Measurements from ENCODE around the gene SELP.

The SELP gene

DNA sequence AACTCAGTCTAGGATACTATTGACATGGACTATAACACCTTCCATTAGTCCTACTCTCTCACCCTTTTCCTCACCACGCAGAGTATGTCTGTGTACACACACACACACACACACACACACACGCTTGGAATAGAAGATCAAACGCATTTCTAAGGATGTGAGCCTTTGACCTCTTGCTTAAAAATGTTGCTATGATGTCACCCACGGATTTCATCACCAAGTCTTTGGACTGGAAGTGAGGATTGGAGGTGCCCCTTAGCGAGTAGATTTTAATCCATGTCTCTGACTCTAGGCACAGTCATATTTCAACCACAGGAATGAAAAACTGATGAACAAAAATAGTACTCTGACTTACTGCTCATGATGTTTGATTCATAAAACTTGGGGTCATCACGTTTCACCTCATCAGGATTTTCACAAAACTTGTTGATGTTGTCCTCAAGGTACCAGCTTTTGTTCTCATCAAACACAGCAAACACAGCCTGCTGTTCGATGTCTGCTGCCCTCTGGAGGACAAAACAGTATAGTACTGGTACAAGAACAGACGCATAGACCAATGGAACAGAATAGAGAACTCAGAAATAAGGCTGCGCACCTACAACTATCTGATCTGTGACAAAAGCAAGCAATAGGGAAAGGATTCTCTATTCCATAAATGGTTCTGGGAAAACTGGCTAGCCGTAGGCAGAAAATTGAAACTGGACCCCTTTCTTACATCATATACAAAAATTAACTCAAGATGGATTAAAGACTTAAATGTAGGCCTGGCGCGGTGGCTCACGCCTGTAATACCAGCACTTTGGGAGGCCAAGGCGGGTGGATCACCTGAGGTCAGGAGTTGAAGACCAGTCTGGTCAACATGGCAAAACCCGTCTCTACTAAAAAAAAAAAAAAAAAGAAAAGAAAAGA, 83.6 kb downstream of the SELP start:
- Histone ChIP-seq H2BK12ac (ENCODE audit: low read length) (no peak overlapping the region), H2AFZ (ENCODE audit: low read length) (peak overlapping the region; percentile 39), H3K9ac (ENCODE audit: low read depth, low read length, poor library complexity) (no peak overlapping the region), H2BK5ac (ENCODE audit: low read length) (no peak overlapping the region), H3K18ac (ENCODE audit: low read length) (no peak overlapping the region), H3K23ac (ENCODE audit: low read depth, low read length, poor library complexity) (no peak overlapping the region), H4K91ac (ENCODE audit: low read depth, low read length, poor library complexity) (no peak overlapping the region), H4K8ac (ENCODE audit: low read depth, low read length) (no peak overlapping the region), H2BK120ac (ENCODE audit: low read depth, low read length) (no peak overlapping the region), H3K4ac (ENCODE audit: low read length) (no peak overlapping the region), H3K9me3 (replicated peaks in 1 of 2; ENCODE audit: control insufficient read depth in 2 of 2, insufficient read depth in 1 of 2, low read depth in 1 of 2, low read length in 2 of 2) (no peaks in the 10 kb centered on the region), H2BK15ac (ENCODE audit: low read length) (no peak overlapping the region), H3K4me1 (ENCODE audit: control insufficient read depth in 2 of 2, insufficient read depth in 1 of 2, low read depth in 1 of 2, low read length in 2 of 2) (no peaks in the 10 kb centered on the region), H3K14ac (ENCODE audit: low read length) (no peak overlapping the region), H3K27ac (replicated peaks; ENCODE audit: low read length) (no peak overlapping the region), H3K27me3 (ENCODE audit: control insufficient read depth in 3 of 3, insufficient read depth in 3 of 3, low read depth in 1 of 3, low read length in 3 of 3) (no peaks in the 10 kb centered on the region), H2AK5ac (ENCODE audit: low read depth, low read length) (no peak overlapping the region), H3K79me1 (ENCODE audit: low read depth, low read length) (no peaks in the 10 kb centered on the region), H3K36me3 (replicated peaks in 1 of 2; ENCODE audit: control insufficient read depth in 2 of 2, insufficient read depth in 2 of 2, low read length in 2 of 2) (no peaks in the 10 kb centered on the region), H3K4me3 (ENCODE audit: low read length in 2 of 2) (no peak overlapping the region), H3K4me2 (ENCODE audit: insufficient read depth, low read length, poor library complexity, severe bottlenecking) (no peak overlapping the region)
- peak; percentile 63 for DNase-seq (ENCODE audit: low spot score)
- WGBS, 2 donors (ENCODE audit: extremely low coverage in 2 of 2, insufficient read length in 2 of 2, insufficient replicate concordance in 1 of 2), result no CpG with 5 or more reads among the region's 15 CpGs

- Histone ChIP-seq H3K23ac (ENCODE audit: low read depth, low read length, poor library complexity) (no peak overlapping the region), H3K27ac (replicated peaks; ENCODE audit: low read length) (no peak overlapping the region), H4K8ac (ENCODE audit: low read depth, low read length) (no peak overlapping the region), H3K27me3 (ENCODE audit: control insufficient read depth in 3 of 3, insufficient read depth in 3 of 3, low read depth in 1 of 3, low read length in 3 of 3) (no peaks in the 10 kb centered on the region), H4K91ac (ENCODE audit: low read depth, low read length, poor library complexity) (no peak overlapping the region), H3K36me3 (replicated peaks in 1 of 2; ENCODE audit: control insufficient read depth in 2 of 2, insufficient read depth in 2 of 2, low read length in 2 of 2) (no peaks in the 10 kb centered on the region), H2BK120ac (ENCODE audit: low read depth, low read length) (no peak overlapping the region), H3K9me3 (replicated peaks in 1 of 2; ENCODE audit: control insufficient read depth in 2 of 2, insufficient read depth in 1 of 2, low read depth in 1 of 2, low read length in 2 of 2) (no peaks in the 10 kb centered on the region), H2AFZ (ENCODE audit: low read length) (no peak overlapping the region), H3K9ac (ENCODE audit: low read depth, low read length, poor library complexity) (no peak overlapping the region), H3K4ac (ENCODE audit: low read length) (no peak overlapping the region), H2BK5ac (ENCODE audit: low read length) (no peak overlapping the region), H2AK5ac (ENCODE audit: low read depth, low read length) (no peak overlapping the region), H2BK15ac (ENCODE audit: low read length) (no peak overlapping the region), H3K14ac (ENCODE audit: low read length) (no peak overlapping the region), H3K18ac (ENCODE audit: low read length) (no peak overlapping the region), H3K79me1 (ENCODE audit: low read depth, low read length) (no peaks in the 10 kb centered on the region), H3K4me3 (ENCODE audit: low read length in 2 of 2) (no peak overlapping the region), H2BK12ac (ENCODE audit: low read length) (no peak overlapping the region), H3K4me1 (ENCODE audit: control insufficient read depth in 2 of 2, insufficient read depth in 1 of 2, low read depth in 1 of 2, low read length in 2 of 2) (no peaks in the 10 kb centered on the region), H3K4me2 (ENCODE audit: insufficient read depth, low read length, poor library complexity, severe bottlenecking) (no peak overlapping the region)
- no CpG with 5 or more reads among the region's 2 CpGs for WGBS, 2 donors (ENCODE audit: extremely low coverage in 2 of 2, insufficient read length in 2 of 2, insufficient replicate concordance in 1 of 2)
- no peak for DNase-seq (ENCODE audit: low spot score)
Observed at GRCh38 chr1:169545472-169545871, 84.5 kb downstream of the SELP start.

GRCh38 chr1:169538998-169539871, 90.7 kb downstream of the SELP start:
- WGBS, 2 donors (ENCODE audit: extremely low coverage in 2 of 2, insufficient read length in 2 of 2, insufficient replicate concordance in 1 of 2), result no CpG with 5 or more reads among the region's 3 CpGs
- H3K27ac ChIP-seq (replicated peaks; ENCODE audit: low read length), result no peak overlapping the region
- no peak overlapping the region for H3K18ac ChIP-seq (ENCODE audit: low read length)
- no peak overlapping the region for H2BK15ac ChIP-seq (ENCODE audit: low read length)
- no peak overlapping the region for H3K4me3 ChIP-seq (ENCODE audit: low read length in 2 of 2)
- H2BK5ac ChIP-seq (ENCODE audit: low read length), result no peak overlapping the region
- no peak overlapping the region for H4K8ac ChIP-seq (ENCODE audit: low read depth, low read length)
- no peaks in the 10 kb centered on the region for H3K27me3 ChIP-seq (ENCODE audit: control insufficient read depth in 3 of 3, insufficient read depth in 3 of 3, low read depth in 1 of 3, low read length in 3 of 3)
- no peaks in the 10 kb centered on the region for H3K4me1 ChIP-seq (ENCODE audit: control insufficient read depth in 2 of 2, insufficient read depth in 1 of 2, low read depth in 1 of 2, low read length in 2 of 2)
- H2AK5ac ChIP-seq (ENCODE audit: low read depth, low read length), result no peak overlapping the region
- no peak for DNase-seq (ENCODE audit: low spot score)
- H3K23ac ChIP-seq (ENCODE audit: low read depth, low read length, poor library complexity), result no peak overlapping the region
- no peaks in the 10 kb centered on the region for H3K79me1 ChIP-seq (ENCODE audit: low read depth, low read length)
- no peaks in the 10 kb centered on the region for H3K36me3 ChIP-seq (replicated peaks in 1 of 2; ENCODE audit: control insufficient read depth in 2 of 2, insufficient read depth in 2 of 2, low read length in 2 of 2)
- H3K14ac ChIP-seq (ENCODE audit: low read length), result no peak overlapping the region
- no peak overlapping the region for H2BK12ac ChIP-seq (ENCODE audit: low read length)
- H3K9ac ChIP-seq (ENCODE audit: low read depth, low read length, poor library complexity), result no peak overlapping the region
- no peak overlapping the region for H3K4ac ChIP-seq (ENCODE audit: low read length)
- H3K4me2 ChIP-seq (ENCODE audit: insufficient read depth, low read length, poor library complexity, severe bottlenecking), result no peak overlapping the region
- no peak overlapping the region for H2AFZ ChIP-seq (ENCODE audit: low read length)
- H2BK120ac ChIP-seq (ENCODE audit: low read depth, low read length), result no peak overlapping the region
- no peaks in the 10 kb centered on the region for H3K9me3 ChIP-seq (replicated peaks in 1 of 2; ENCODE audit: control insufficient read depth in 2 of 2, insufficient read depth in 1 of 2, low read depth in 1 of 2, low read length in 2 of 2)
- no peak overlapping the region for H4K91ac ChIP-seq (ENCODE audit: low read depth, low read length, poor library complexity)
